NCI-H146 treated with DMSO at 0.1 percent for 48 hours (cell line): ENCODE data around the gene C9orf153.
"Not testable (repeated sequence)": the region's sequence is repeated elsewhere in the genome, so short reads cannot be mapped to it uniquely, and the experiment has no call there.

Experiments used
- DNase-seq: peaks from one replicate; lab custom pipeline; 2025; ENCODE audit not compliant: unreplicated experiment; lab: John Stamatoyannopoulos, UW

The C9orf153 gene

DNA sequence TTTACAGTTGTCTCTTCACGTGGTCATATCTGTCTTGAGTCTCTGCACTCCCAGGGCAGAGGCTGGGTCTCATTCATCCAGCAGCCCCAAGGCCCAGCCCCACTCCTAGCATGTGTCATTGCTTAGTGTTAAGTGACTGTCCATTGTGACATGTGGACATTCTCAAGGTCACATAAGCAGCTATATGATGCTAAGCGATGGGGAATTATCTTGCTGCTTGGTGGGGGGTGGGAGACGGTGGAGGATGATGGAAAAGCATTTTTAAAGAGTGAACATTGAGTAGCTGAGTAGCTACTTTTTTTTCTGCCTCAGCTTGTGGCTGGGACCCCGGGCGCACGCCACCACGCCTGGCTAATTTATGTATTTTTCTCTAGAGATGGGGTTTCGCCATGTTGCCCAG lies at the start of gene C9orf153:
C9orf153 (minus strand) TSS at position 101 of the 400 bp plus-strand sequence. CDS start 30,054 bp downstream, outside the sequence.
- no peak for DNase-seq

- no peak for DNase-seq
Observed at GRCh38 chr9:86308687-86309086, 49.2 kb upstream of the C9orf153 start.

DNA sequence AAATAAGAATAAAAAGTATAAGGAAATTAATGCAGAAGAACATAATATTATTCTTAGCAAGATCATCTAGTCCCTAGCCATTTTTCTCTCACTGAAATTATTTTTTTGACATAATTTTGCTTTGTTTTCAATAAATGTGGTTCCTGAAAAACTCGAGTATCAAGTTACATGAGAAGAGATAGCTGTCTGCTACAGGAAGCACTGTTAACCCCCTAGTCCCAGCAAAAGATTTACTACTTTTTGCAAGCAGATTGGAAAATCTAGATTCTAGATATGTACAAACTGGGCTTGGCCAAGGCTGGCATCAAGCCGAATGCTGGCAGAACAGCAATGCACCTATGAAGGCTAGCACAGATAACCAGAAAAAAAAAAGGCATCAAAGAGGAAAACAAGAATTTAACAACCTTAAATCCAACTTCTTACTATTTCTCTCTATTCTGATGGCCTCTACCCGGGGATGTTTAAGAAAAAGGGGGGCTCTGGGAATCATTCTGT lies 44.8 kb upstream of the C9orf153 start:
- no peak for DNase-seq

DNA sequence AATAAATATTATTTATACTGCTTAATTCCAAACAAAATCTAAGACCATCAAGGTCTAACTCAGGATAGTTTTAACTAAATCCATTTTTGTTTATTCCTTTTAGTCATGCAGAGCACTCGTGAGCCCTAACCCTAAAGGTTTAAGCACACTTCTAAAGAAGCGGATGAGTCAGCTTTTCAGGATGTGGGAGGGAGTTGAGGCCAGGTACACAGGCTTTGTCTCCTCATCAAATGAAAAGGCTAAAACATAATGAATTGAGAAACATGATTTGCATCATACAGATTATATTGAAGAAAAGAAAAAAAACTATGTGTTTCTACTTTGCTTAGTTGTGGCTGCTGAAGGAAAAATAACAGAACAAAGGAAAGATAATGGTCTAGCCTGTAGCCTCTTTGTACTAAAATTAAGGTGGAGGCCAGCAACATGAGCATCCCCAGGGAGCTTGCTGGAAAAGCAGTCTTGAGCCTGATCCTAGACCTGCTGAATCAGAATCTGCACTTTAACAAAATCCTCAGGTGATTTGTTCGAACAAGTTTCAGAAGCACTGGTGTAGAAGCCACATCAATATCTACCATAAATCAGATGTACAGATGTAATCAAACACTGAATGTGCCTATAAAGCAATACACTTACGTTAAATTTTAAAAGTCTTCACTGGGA lies 44.0 kb upstream of the C9orf153 start:
- DNase-seq, result no peak

DNA sequence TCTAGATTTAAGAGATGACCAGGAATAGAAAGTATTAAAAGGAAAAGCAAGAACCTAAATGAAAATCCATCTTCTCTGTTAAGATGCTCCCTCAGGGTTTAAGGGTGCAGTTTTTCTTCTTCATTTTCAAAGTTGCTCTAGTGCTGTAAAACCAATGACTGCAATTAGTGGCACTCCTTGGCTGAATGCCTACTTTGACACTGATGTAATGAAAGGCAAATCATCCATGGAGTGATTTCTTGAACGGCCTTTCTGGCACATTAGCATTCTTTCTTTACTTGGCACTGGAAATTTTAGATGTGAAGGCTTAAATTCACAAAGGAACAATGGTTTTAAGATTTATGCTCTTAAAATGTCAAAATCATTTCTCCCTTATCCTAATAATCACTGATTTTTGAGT lies 42.2 kb upstream of the C9orf153 start:
- DNase-seq, result no peak

GRCh38 chr9:86300701-86301100 lies 41.2 kb upstream of the C9orf153 start:
- DNase-seq, result no peak

GRCh38 chr9:86298873-86299272 lies 39.4 kb upstream of the C9orf153 start:
- DNase-seq, result no peak

DNA sequence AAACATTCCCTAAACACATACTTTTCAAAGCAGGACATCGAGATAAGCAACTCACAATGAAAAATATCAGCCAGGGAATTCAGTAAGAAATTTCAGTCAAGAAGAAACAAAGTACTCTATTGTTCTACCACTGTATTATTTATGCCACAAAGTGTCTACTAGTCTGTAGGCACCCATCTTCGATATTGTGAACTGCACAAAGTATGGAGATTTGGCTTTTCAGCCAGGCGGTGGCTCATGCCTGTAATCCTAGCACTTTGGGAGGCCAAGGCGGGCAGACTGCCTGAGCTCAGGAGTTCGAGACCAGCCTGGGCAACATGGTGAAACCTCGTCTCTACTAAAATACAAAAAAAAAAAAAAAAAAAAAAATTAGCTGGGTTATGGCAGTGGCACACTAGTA lies 30.9 kb upstream of the C9orf153 start:
- DNase-seq, result not testable (repeated sequence)

DNA sequence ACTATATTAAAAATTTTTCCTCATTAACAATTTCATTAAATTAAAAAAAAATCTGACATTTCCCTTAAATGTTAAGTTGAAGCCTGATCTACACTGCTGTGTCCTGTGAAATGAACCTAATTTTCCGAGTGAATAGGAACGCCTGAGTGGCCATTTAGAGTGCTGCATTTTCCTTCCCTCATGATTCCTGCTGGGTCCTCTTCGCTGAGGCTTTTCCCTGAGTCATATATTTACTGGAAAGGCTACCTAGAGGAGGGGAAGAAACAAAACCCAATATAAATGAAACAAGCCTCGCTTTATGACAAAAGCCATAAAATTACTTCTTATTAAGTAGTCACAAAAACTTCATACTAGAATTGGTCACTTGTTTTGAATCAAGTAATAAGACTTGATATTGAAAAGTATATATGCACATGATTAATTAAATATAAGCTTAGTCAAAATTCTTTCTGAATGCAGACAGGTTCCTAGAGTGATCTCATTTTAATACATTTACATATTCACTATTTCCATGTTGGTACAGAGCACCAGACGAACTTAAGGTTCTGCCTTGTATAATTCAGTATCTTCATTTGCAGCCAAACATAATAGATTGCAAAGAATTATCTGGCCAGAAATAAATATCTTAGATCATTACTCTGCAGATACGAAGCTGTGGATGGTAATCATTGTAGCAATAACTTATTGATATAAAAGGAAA lies 29.2 kb upstream of the C9orf153 start:
- DNase-seq, result no peak

DNA sequence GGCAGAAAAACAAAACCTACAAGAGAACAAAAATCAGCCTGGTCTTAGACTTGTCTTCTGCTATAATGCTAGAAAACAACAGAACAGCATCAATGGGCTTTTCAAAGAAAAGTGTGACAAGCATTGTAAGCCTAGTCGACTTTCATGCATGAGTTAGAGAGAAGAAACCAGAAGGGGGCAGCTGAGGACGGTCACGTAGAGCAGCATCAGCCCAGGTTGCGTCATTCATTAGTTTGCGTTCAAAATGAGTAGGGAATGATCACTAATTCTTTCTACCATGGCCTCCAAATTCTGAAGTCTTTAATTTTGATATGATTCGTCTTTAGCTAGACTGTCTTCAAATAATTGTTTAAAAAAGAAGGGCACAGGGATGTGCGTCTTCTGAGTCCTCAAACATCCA lies 27.6 kb upstream of the C9orf153 start:
- DNase-seq, result no peak

- DNase-seq, result no peak
Observed at GRCh38 chr9:86286278-86286677, 26.8 kb upstream of the C9orf153 start.

DNA sequence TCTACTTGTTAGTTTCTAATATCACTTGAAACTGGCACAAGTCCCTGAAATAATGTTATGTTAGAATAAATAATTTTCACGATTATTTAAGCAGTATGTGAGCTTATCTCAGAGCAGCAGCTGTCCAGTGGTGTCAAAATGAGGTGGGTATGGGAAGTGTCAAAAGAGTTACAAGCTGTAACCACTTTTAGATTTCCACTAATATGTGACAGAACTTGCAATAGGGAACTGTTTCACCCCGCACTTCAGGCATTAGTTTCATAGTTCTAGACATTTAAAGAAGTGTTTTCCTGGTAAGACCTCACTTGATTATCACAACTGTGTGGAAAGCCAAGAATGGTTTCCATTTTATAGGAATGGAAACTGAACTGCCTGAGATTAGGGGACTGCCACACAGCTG lies 25.8 kb upstream of the C9orf153 start:
- DNase-seq, result no peak

GRCh38 chr9:86282979-86283535 lies 23.6 kb upstream of the C9orf153 start:
- DNase-seq, result no peak

DNA sequence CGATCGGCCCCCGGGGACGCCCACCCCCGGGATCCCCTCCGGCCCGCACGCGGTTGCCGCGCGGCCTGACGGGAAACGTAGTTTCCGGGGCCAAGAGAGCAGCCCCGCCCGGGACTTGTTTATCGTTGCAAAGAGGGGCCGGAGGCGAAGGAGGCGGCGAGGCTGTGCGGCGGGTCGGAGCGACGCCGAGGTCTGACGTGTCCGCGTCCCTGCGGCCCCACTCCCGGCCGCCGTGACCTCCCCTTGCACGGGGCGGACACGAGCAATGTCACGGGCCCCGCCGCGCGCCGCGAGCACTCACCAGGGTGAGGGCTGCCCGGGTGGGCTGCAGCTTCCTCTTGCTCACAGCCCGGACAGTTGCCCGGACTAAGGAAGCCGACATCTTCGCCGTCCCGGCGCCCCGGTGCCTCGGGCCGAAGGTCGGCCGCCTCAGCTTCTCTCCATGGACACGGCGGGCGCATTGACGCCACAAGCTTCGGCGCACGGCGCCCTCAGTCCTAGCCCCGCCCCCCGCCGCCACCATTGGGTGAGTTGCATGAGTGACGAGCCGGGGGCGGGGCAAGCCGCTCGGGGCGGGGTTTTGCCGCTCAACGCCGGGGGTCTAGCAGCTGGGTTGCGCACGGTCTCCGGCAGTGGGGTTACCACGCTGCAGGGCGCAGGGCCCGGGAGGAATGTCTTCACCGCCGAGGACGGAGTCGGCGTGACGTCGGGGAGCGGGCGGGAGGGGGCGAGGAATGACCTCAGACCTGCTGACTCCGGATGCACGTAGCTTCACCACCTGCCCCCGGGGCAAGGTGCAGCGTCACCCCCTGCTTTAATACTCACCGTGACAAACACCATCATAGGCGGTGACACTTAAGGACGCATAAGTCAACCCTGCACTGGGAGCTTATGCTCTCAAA lies 22.9 kb upstream of the C9orf153 start, which contains the start of gene ISCA1:
ISCA1 (minus strand) TSS at position 462 of the 902 bp plus-strand sequence; CDS start at position 382, 80 bp downstream.
- peak; percentile 70 for DNase-seq

GRCh38 chr9:86281593-86282076 lies 22.2 kb upstream of the C9orf153 start:
- no peak for DNase-seq

GRCh38 chr9:86280580-86280979 lies 21.1 kb upstream of the C9orf153 start:
- no peak for DNase-seq

GRCh38 chr9:86279839-86280238 lies 20.4 kb upstream of the C9orf153 start:
- DNase-seq, result no peak

DNA sequence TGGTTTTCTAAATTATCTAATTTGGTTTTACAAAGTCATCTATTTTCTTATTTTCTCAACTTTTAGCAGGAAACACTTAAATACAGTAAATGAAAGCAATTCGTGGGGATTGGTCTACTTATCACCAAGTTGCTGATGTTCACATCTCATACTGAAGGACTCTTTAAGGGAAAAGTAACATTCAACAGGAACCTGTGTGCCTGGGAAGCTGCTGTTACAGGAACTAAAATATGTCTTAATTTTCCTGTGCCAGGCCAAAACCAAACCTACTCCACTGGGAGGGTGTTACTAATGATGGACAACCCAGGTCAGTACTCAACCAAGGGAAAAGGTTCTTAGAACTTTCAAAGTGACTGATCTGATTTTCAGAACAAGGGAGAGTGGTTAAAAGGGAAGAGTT lies 17.6 kb upstream of the C9orf153 start:
- DNase-seq, result no peak

GRCh38 chr9:86275962-86276361 lies 16.5 kb upstream of the C9orf153 start:
- DNase-seq, result no peak

- no peak for DNase-seq
Observed at GRCh38 chr9:86274821-86275643, 15.6 kb upstream of the C9orf153 start.
